EH (cell line): ENCODE results near the gene PDCD1.

Source experiments
- DNase-seq: peaks from one replicate; pipeline ENCODE4 v3.0.0-alpha.2; 2015; ENCODE audit warnings: low read depth

Gene PDCD1

GRCh38 chr2:241852116-241852980, 6.3 kb downstream of the PDCD1 start:
- DNase-seq = no peak

GRCh38 chr2:241851325-241852115, 7.2 kb downstream of the PDCD1 start:
- DNase-seq = no peak

- DNase-seq = no peak
These were observed 8.0 kb downstream of the PDCD1 start for GRCh38 chr2:241850544-241851324.

GRCh38 chr2:241849616-241850543, 8.8 kb downstream of the PDCD1 start:
- no peak for DNase-seq

- DNase-seq = no peak
These were observed 9.7 kb downstream of the PDCD1 start for GRCh38 chr2:241848761-241849615.

DNA sequence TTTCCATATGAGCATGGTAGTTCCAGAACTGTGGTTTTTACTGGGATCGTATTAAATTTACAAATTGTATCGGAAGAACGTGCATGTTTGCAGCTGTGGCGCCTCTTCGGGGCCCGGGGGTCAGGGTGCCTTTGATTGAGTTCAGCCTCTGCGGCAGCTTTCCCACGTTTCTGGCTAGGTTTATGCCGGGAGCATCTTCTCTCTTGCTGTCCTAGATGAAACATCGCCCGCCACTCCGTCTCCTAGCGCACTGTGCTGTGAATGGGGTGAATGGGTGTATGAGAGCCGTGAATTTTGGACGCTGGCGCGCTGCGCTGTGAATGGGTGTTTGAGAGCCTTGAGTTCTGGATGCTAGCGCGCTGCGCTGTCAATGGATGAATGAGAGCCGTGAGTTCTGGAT, 12.3 kb downstream of the PDCD1 start:
- DNase-seq = no peak

DNA sequence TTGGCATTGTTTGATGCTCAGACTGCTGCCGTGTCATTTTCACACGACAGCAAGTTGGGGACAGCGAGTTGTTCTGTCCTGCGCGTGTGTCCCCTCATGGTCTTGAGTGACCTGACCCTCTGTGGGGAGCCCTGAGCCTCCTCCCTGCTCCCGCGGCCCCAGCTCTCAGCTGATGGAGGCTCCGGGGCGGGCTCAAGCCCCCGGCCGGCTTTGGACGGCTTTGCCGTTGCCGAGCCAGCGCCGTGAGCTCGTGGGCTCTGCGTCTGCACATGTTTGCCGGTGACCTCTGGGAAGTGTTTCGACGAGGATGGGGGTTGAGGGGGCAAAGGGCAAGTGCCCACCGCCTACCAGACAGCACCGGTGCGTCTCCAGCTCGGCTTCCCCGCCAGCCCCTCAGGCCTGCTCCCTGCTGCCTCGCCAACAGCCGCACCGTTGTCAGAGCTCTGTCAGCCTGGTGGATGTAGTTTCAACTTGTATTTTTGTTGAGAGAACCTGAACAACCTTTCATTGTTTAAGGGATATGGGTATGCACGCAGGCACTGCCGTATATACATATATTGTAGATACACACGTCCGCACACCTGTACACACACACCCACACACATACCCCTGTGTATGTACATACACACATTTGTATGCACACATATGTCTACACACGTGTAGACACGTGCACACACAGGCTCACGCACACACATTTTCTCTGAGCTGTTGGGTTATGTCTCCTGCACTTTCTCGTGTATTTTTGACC, 13.7 kb downstream of the PDCD1 start:
- DNase-seq = no peak

DNA sequence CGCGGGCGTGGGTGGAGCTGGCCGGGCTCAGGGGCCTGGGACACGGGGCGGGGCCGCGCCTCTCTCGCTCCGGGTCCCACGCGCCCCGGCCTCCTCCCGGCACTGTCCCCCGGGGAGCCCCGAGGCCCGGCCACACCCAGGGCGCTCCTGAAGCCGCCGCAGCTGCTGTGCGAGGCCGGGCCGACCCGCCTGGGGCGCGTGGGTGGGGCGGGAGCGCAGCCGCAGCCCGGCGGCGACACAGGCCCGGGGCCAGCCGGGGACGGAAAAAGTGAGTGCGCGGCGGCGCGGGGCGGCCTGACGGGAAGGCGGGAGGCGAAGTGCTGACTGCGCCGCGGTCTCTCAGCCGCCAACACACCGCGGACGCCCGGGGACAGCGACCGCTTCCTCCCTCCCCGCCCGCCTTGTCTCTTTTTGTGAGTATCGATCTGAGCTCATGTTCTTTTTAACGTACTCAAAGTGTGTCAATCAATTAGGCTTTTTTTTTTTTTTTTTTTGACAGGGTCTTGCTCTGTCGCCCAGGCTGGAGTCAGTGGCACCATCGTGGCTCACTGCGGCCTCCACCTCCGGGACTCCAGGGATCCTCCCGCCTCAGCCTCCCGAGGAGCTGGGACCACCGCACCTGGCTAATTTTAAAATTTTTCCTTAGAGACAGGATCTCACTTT, 14.5 kb downstream of the PDCD1 start:
- peak; percentile 63 for DNase-seq

DNA sequence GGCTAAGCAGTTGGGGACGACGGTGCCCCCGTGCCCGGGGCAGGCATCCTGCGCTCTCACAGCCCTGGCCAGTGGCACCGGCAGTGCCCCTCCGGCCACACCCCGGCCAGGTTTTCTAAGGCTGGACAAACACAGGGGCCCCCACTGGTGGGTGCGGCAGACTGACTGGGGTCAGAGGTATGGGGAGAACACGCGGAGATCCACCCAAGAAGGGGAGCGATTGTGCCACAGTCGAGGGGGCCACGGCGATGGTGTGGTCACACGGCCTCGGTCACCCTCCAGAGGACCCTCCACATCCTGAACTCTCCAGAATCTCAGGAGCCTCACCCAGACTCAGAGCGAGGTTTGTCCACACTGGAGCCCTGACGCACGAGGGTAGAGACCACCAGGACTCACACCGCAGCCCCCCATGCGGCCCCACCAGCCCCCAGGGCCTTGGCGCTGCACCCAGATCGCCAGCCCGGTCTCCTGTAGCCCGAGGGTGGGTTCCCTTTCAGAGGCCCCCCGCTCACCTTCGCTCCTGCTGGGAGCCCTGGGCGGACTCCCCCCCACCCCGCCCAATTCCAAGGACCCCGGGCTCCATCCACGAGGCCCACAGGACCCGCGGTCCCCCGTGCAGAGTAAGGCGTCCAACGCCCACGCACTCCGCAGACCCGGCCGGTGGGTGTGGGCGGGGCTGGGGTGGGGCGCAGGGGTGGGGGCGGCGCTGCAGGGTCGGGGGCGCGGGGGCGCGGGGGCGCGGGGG, 15.2 kb downstream of the PDCD1 start:
- DNase-seq = no peak

DNA sequence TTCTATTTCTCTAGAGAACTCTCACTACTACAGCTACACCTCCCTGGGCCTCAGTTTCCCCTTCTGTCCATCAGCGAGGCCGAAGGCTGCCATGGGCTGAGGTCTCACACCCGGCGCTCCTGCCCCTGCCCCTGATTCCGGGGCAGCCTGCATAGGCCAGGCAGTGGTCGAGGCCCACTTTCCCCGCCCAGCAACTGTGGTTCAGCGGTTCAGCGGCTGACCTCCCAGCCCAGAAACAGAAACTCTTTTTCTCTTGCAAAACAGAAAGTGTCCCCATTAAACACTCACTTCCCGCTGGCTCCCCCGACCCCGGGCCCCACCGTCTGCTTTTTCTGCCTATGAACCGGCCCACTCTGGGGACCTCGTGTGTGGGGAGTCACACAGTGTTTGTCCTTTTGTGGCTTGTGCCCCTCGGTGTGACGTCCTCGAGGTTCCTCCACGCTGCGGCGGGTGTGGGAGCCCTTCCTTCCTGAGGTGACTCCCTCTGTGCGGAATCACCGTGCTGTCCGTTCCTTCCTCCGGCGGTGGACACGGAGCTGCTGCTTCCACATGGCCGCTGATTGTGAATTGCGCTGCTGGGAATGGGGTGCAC, 16.0 kb downstream of the PDCD1 start:
- DNase-seq = no peak

- DNase-seq = no peak
These were observed 16.7 kb downstream of the PDCD1 start for GRCh38 chr2:241842067-241842415.

GRCh38 chr2:241841181-241842066, 17.3 kb downstream of the PDCD1 start:
- DNase-seq = no peak

- no peak for DNase-seq
These were observed 21.3 kb downstream of the PDCD1 start for GRCh38 chr2:241837197-241837965.

DNA sequence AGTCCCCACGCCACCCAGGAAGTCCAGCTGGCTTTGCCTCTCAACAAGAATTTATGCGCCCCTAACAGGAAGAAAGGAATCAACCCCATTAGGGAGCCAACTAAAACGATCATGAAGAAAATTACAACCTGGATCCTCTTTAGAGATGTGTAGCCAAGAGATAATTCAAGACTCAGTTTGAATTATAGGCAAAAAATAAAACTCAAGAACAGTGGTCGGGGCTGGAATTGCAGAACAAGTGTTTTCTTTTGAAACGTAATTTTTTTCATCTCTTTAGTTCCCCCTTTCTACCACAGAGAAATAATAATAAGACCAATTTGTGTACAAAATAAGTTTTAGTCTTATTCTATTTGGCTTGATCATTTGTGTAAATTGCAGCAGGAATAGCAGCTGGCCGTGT, 22.4 kb downstream of the PDCD1 start:
- DNase-seq = no peak

GRCh38 chr2:241835611-241836010, 23.1 kb downstream of the PDCD1 start:
- no peak for DNase-seq

DNA sequence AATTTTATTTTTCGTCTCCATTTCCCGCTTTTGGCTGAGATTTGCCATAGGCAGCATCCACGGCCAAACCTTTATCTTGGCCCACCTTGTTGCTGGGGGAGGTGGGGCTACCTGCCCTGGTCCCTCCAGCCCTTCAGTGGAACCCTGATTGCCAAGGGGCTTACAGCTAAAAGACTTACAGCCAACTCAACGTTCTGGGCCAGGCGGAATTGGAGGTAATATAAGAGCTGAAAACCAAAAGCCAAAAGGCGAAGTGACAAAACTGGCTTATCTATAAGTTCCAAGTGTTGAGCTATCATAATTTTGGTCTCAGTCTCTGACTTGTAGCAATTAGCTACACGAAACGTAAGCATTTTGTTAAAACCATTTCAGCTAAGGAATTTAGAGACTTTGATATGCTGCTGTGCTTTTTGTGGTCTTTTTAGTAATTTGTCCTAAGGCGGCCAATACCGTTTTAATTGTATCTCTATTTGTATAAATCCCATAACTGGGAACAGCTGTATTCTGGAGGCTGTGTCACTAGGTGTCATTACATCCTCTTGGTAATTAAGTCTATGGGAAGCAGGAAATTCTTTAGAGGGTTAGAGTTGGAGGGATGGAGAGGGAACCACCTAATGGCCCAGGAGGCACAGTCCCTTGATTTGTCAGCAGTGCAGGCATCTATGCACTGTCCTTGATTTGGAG, 24.0 kb downstream of the PDCD1 start:
- peak; percentile 40 for DNase-seq
